Measurements from ENCODE around the gene ODC1.
"Not testable (repeated sequence)": the region's sequence is repeated elsewhere in the genome, so short reads cannot be mapped to it uniquely, and the experiment has no call there.

Gene ODC1

DNA sequence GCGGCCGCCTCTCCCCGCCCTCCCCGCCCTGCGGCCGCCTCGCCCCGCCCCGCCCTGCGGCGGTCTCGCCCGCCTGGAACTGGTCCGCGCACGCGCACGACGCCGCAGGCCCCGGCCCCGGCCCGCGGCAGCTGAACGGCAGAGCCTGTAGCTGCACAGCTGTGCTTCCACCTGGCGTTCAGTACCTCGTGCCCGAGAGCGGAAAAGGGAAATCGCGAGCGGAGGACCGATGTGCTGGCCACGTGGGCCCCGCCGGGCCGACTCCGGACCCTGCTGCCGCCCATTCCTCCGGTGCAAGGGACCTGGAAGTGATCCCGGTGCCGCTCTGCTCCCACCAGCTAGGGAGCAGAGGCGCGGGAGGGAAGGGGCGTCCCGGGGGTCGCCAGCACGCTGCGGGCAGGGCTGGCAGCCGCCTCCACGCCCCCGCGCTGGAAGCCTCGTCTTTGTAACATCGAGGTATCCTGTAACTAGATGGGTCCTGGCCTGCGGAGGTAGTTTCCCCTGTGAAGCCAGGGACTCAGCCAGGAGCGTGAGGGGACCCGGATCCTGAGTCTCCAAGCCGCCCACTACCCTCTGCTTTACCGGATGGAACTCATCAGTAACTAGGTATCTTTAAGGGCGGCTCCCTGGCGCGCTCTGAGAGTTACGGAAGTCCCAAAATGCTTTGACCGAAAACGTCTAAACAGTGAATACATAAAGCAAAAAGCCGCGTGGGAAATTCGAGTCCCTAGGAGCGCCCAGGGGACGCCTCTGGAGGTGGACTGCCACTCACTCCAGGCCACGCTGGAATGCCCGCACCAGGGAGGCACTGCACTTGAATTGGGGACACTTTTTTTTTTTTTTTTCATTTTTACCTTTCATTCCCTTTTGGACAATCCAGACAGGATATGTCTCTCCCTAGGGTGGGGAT is 704 bp upstream of the ODC1 start:
- Histone ChIP-seq H3K27ac (peak overlapping the region; percentile 97), H3K4me2 (peak overlapping the region; percentile 97), H3K9me3 (peaks cover 8% of the 10 kb centered on the region), H4K20me1 (peaks cover 40% of the 10 kb centered on the region), H3K4me3 (peak overlapping the region; percentile 71), H3K4me1 (peaks cover 68% of the 10 kb centered on the region), H3K9ac (peak overlapping the region; percentile 93), H3K27me3 (no peaks in the 10 kb centered on the region), H3K36me3 (peaks cover 14% of the 10 kb centered on the region)
- no peak for TF ChIP-seq Cebpa-rat (IDR thresholded peaks at IDR 0.05)

DNA sequence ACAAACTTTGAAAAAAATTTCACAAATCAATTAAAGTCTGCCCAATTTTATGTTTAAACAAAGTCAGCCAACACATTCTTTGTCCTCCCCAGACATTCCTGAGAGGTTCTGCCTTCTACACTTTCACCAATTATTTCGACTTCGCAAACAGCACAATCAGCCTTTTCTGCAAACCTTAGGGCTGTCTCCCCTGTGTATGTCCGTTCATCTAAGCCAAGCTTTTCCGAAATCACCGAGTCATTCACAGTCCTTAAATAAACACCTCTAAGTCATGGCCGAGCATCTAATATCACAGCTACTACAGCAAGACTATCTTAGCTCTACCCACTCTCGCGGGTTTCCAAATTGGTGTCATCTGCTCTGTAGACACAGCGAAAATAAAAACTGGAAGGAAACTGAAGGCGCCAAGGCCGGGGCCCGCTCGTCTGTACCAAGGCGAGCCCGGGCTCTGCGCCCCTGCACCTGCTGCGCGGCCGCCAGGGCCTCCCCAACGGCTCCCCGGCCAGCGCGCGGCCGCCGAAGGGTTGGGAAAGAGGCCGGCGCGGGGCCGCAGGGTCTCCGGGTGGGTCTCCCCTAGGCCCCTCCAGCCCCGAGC is 730 bp downstream of the ODC1 start:
- no peaks in the 10 kb centered on the region for H3K27me3 ChIP-seq
- H3K27ac ChIP-seq, result peak overlapping the region; percentile 95
- peaks cover 54% of the 10 kb centered on the region for H3K4me1 ChIP-seq
- peak overlapping the region; percentile 96 for H3K4me2 ChIP-seq
- no peak for TF ChIP-seq Cebpa-rat (IDR thresholded peaks at IDR 0.05)
- H3K4me3 ChIP-seq, result peak overlapping the region; percentile 74
- H3K9ac ChIP-seq, result peak overlapping the region; percentile 90
- H3K9me3 ChIP-seq, result peaks cover 8% of the 10 kb centered on the region
- H4K20me1 ChIP-seq, result peaks cover 55% of the 10 kb centered on the region
- H3K36me3 ChIP-seq, result peaks cover 29% of the 10 kb centered on the region

DNA sequence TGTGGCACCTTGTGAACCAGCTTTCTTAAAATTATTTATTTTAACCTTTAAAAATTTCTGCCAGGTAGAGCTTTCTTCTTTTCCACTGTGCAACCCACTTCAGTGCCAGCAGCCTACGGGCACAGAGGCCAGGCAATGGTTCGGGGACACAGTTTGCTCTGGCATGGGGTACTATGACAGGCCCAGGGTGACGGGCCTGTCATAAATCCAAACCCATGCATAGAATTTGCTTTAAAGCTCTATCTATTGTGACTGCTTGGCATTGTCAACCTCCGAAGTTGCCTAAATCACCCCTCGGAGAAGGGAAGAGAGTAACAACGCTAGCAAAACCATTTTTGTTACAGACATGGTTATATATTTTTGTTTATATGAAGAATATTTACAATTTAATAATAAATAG is 1.5 kb downstream of the ODC1 start:
- Histone ChIP-seq H3K9ac (peak overlapping the region; percentile 90), H3K4me1 (peaks cover 48% of the 10 kb centered on the region), H3K4me2 (peak overlapping the region; percentile 96), H3K36me3 (peaks cover 36% of the 10 kb centered on the region), H3K4me3 (peak overlapping the region; percentile 74), H3K9me3 (peaks cover 8% of the 10 kb centered on the region), H3K27me3 (no peaks in the 10 kb centered on the region), H4K20me1 (peaks cover 62% of the 10 kb centered on the region), H3K27ac (peak overlapping the region; percentile 95)
- TF ChIP-seq Cebpa-rat (IDR thresholded peaks at IDR 0.05), result no peak

GRCh38 chr2:10444463-10444862 is 3.7 kb downstream of the ODC1 start:
- no peak for TF ChIP-seq Cebpa-rat (IDR thresholded peaks at IDR 0.05)
- H3K4me2 ChIP-seq, result peak overlapping the region; percentile 96
- no peaks in the 10 kb centered on the region for H3K9me3 ChIP-seq
- H3K27ac ChIP-seq, result no peak overlapping the region
- 0 out of 2 replicates have a peak overlapping the region, but pooled peaks have one; percentile 90 for H3K9ac ChIP-seq
- peaks cover 37% of the 10 kb centered on the region for H3K4me1 ChIP-seq
- H3K27me3 ChIP-seq, result no peaks in the 10 kb centered on the region
- peaks cover 58% of the 10 kb centered on the region for H3K36me3 ChIP-seq
- peaks cover 83% of the 10 kb centered on the region for H4K20me1 ChIP-seq
- H3K4me3 ChIP-seq, result no peak overlapping the region

GRCh38 chr2:10442469-10443126 is 5.5 kb downstream of the ODC1 start:
- H3K4me3 ChIP-seq, H3K4me2 ChIP-seq, H3K27me3 ChIP-seq, H3K27ac ChIP-seq, H3K9me3 ChIP-seq, H3K9ac ChIP-seq: not testable (repeated sequence)
- Histone ChIP-seq H4K20me1 (peaks cover 93% of the 10 kb centered on the region), H3K36me3 (peaks cover 72% of the 10 kb centered on the region), H3K4me1 (peaks cover 29% of the 10 kb centered on the region)

DNA sequence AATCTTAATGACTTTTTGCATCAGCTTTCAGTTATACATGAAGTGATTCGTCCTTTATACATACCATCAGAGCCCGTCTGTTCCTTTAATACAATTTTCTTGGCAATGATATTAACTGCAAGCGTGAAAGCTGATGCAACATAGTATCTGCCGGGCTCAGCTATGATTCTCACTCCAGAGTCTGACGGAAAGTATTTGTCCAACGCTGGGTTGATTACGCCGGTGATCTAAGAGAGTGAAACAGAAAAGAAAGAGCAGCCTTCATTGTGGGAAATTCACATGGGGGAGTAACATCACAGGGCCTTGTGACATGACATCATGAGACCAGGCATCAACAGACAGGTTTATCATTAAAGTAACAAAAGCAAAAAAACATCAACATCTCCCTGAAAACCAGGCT is 6.2 kb downstream of the ODC1 start:
- Histone ChIP-seq H4K20me1 (peaks cover 87% of the 10 kb centered on the region), H3K27ac (no peak overlapping the region), H3K4me3 (no peak overlapping the region), H3K27me3 (no peaks in the 10 kb centered on the region), H3K36me3 (peaks cover 72% of the 10 kb centered on the region), H3K4me1 (peaks cover 29% of the 10 kb centered on the region), H3K9ac (no peak overlapping the region), H3K9me3 (no peaks in the 10 kb centered on the region), H3K4me2 (no peak overlapping the region)
- TF ChIP-seq Cebpa-rat (IDR thresholded peaks at IDR 0.05), result no peak

DNA sequence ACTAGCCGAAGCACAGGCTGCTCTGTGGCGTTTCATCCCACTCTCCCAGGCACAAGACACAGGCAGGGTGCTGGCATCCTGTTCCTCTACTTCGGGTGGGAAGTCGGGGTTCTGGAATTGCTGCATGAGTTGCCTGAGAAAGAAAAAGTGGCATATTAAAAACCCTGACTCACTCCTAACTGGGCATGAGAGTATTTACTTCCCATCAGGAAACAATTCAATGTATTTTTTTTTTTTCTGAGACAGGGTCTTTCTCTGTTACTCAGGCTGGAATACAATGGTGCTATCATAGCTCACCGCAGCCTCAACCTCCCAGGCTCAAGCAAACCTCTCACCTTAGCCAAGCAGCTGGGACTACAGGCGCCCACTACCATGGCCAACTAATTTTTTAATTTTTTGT is 7.4 kb downstream of the ODC1 start:
- Histone ChIP-seq H3K4me2 (no peak overlapping the region), H3K4me3 (no peak overlapping the region), H3K27ac (no peak overlapping the region), H3K36me3 (peaks cover 72% of the 10 kb centered on the region), H3K9me3 (no peaks in the 10 kb centered on the region), H3K4me1 (peaks cover 18% of the 10 kb centered on the region), H4K20me1 (peaks cover 74% of the 10 kb centered on the region), H3K9ac (no peak overlapping the region), H3K27me3 (no peaks in the 10 kb centered on the region)
- TF ChIP-seq Cebpa-rat (IDR thresholded peaks at IDR 0.05), result no peak

- Histone ChIP-seq H3K27me3 (no peaks in the 10 kb centered on the region), H3K36me3 (peaks cover 69% of the 10 kb centered on the region), H3K4me1 (peaks cover 13% of the 10 kb centered on the region), H3K9me3 (no peaks in the 10 kb centered on the region), H4K20me1 (peaks cover 67% of the 10 kb centered on the region), H3K27ac (no peak overlapping the region), H3K9ac (no peak overlapping the region), H3K4me2 (no peak overlapping the region), H3K4me3 (no peak overlapping the region)
- no peak for TF ChIP-seq Cebpa-rat (IDR thresholded peaks at IDR 0.05)
Measured at GRCh38 chr2:10439971-10440370, 8.2 kb downstream of the ODC1 start.

GRCh38 chr2:10439185-10439879 is 8.8 kb downstream of the ODC1 start:
- H3K27ac ChIP-seq, result no peak overlapping the region

More at GRCh38 chr2:10439185-10439879, 8.8 kb downstream of the ODC1 start:
- Histone ChIP-seq H3K4me2 (no peak overlapping the region), H3K4me3 (no peak overlapping the region), H3K36me3 (peaks cover 63% of the 10 kb centered on the region), H3K9ac (no peak overlapping the region), H3K4me1 (peaks cover 11% of the 10 kb centered on the region), H3K9me3 (no peaks in the 10 kb centered on the region), H3K27me3 (no peaks in the 10 kb centered on the region), H4K20me1 (peaks cover 60% of the 10 kb centered on the region)
- TF ChIP-seq Cebpa-rat (IDR thresholded peaks at IDR 0.05), result no peak
